Measurements from ENCODE around the gene NEMP1.
"Not testable (repeated sequence)": the region's sequence is repeated elsewhere in the genome, so short reads cannot be mapped to it uniquely, and the experiment has no call there.

The NEMP1 gene

GRCh38 chr12:57123813-57124212 lies 45.2 kb upstream of the NEMP1 start:
- DNase-seq (ENCODE audit: low spot score) = no peak
- Histone ChIP-seq H3K27ac (no peak overlapping the region), H3K4me3 (no peak overlapping the region)
- no peak for TF ChIP-seq CTCF (IDR thresholded peaks at IDR 0.05)

- DNase-seq (ENCODE audit: low spot score); H3K27ac ChIP-seq; H3K4me3 ChIP-seq: not testable (repeated sequence)
Measured at GRCh38 chr12:57120718-57121117, 42.1 kb upstream of the NEMP1 start.

GRCh38 chr12:57119294-57120085 lies 40.9 kb upstream of the NEMP1 start:
- no peak overlapping the region for H3K4me3 ChIP-seq
- no peak for DNase-seq (ENCODE audit: low spot score)
- H3K27ac ChIP-seq = peak overlapping the region in 1 of 2 donors; percentile 46
- no peak for TF ChIP-seq CTCF (IDR thresholded peaks at IDR 0.05)

GRCh38 chr12:57118711-57119271 lies 40.2 kb upstream of the NEMP1 start:
- H3K4me3 ChIP-seq = no peak overlapping the region
- TF ChIP-seq CTCF (IDR thresholded peaks at IDR 0.05) = no peak
- no peak for DNase-seq (ENCODE audit: low spot score)
- peak overlapping the region in 1 of 2 donors; percentile 46 for H3K27ac ChIP-seq

- H3K27ac ChIP-seq = no peak overlapping the region
- no peak for TF ChIP-seq CTCF (IDR thresholded peaks at IDR 0.05)
- no peak for DNase-seq (ENCODE audit: low spot score)
- no peak overlapping the region for H3K4me3 ChIP-seq
Measured at GRCh38 chr12:57116580-57117281, 38.1 kb upstream of the NEMP1 start.

- DNase-seq (ENCODE audit: low spot score) = no peak
- H3K27ac ChIP-seq = peak overlapping the region; percentile 98
- peak overlapping the region; percentile 81 for H3K4me3 ChIP-seq
- TF ChIP-seq CTCF (IDR thresholded peaks at IDR 0.05) = no peak
Measured at GRCh38 chr12:57112492-57113294, 34.1 kb upstream of the NEMP1 start.
